ENCODE measurements around the gene NEK2. TPM values are rescaled to one million over a fixed set of nuclear protein-coding genes. Genes with fewer than 3 reads are reported as not detected.
A peak's percentile ranks its signal among the peaks of the same experiment; 100 is the strongest.

The NEK2 gene
- total and polyA plus RNA-seq, 5 donors from 2014 or later = 0.81 to 1.5 (median 1.5) TPM

GRCh38 chr1:211654838-211655787 is 20.3 kb downstream of the NEK2 start:
- H3K36me3 ChIP-seq (ENCODE audit: control insufficient read depth, insufficient read depth, low read length) = no peaks in the 10 kb centered on the region
- no peaks in the 10 kb centered on the region for H3K27me3 ChIP-seq (ENCODE audit: control insufficient read depth, insufficient read depth, low read length)
- peaks cover 10% of the 10 kb centered on the region for H3K27me3 Mint-ChIP-seq
- no peak overlapping the region for H3K27ac ChIP-seq (ENCODE audit: insufficient read depth, low read length, poor library complexity, severe bottlenecking)
- H3K27ac Mint-ChIP-seq = no peak overlapping the region
- peaks cover 0 to 2% (median 0%) of the 10 kb centered on the region in 7 donors for H3K9me3 Mint-ChIP-seq
- H3K36me3 Mint-ChIP-seq = no peaks in the 10 kb centered on the region
- H3K4me3 ChIP-seq (ENCODE audit: low read depth, low read length) = no peak overlapping the region
- DNase-seq (peak; percentile 60 to 81 (median 74)), ATAC-seq (ENCODE audit: low read depth in 2 of 2) (peak; percentile 79 to 82)
- no peaks in the 10 kb centered on the region for H3K9me3 ChIP-seq (ENCODE audit: control insufficient read depth in 2 of 2, low read length in 2 of 2)
- H3K4me3 Mint-ChIP-seq = no peak overlapping the region
- no peaks in the 10 kb centered on the region for H3K4me1 ChIP-seq (ENCODE audit: control insufficient read depth, insufficient read depth, low read length, poor library complexity, severe bottlenecking)
- peaks cover 0 to 5% (median 2%) of the 10 kb centered on the region in 4 donors for H3K4me1 Mint-ChIP-seq

GRCh38 chr1:211653959-211654496 is 21.4 kb downstream of the NEK2 start:
- Histone ChIP-seq H3K36me3 (ENCODE audit: control insufficient read depth, insufficient read depth, low read length) (no peaks in the 10 kb centered on the region), H3K27me3 (ENCODE audit: control insufficient read depth, insufficient read depth, low read length) (no peaks in the 10 kb centered on the region), H3K9me3 (ENCODE audit: control insufficient read depth in 2 of 2, low read length in 2 of 2) (no peaks in the 10 kb centered on the region), H3K4me1 (ENCODE audit: control insufficient read depth, insufficient read depth, low read length, poor library complexity, severe bottlenecking) (no peaks in the 10 kb centered on the region), H3K4me3 (ENCODE audit: low read depth, low read length) (no peak overlapping the region), H3K27ac (ENCODE audit: insufficient read depth, low read length, poor library complexity, severe bottlenecking) (no peak overlapping the region)
- H3K27me3 Mint-ChIP-seq = peaks cover 15% of the 10 kb centered on the region
- peaks cover 0 to 2% (median 0%) of the 10 kb centered on the region in 7 donors for H3K9me3 Mint-ChIP-seq
- no peak for DNase-seq
- no peak overlapping the region for H3K4me3 Mint-ChIP-seq
- H3K36me3 Mint-ChIP-seq = no peaks in the 10 kb centered on the region
- no peak overlapping the region for H3K27ac Mint-ChIP-seq
- no peak for ATAC-seq (ENCODE audit: low read depth in 2 of 2)
- peaks cover 0 to 5% (median 2%) of the 10 kb centered on the region in 4 donors for H3K4me1 Mint-ChIP-seq

GRCh38 chr1:211653293-211653692 is 22.1 kb downstream of the NEK2 start:
- Mint-ChIP-seq H3K4me3 (no peak overlapping the region), H3K36me3 (no peaks in the 10 kb centered on the region), H3K9me3 (peaks cover 0 to 2% (median 0%) of the 10 kb centered on the region in 7 donors), H3K27me3 (peaks cover 15% of the 10 kb centered on the region), H3K27ac (peak overlapping the region in 1 of 3 donors; percentile 62), H3K4me1 (peaks cover 0 to 5% (median 2%) of the 10 kb centered on the region in 4 donors)
- no peaks in the 10 kb centered on the region for H3K4me1 ChIP-seq (ENCODE audit: control insufficient read depth, insufficient read depth, low read length, poor library complexity, severe bottlenecking)
- no peaks in the 10 kb centered on the region for H3K9me3 ChIP-seq (ENCODE audit: control insufficient read depth in 2 of 2, low read length in 2 of 2)
- DNase-seq (no peak), ATAC-seq (ENCODE audit: low read depth in 2 of 2) (no peak)
- H3K36me3 ChIP-seq (ENCODE audit: control insufficient read depth, insufficient read depth, low read length) = no peaks in the 10 kb centered on the region
- H3K27me3 ChIP-seq (ENCODE audit: control insufficient read depth, insufficient read depth, low read length) = no peaks in the 10 kb centered on the region
- no peak overlapping the region for H3K4me3 ChIP-seq (ENCODE audit: low read depth, low read length)
- H3K27ac ChIP-seq (ENCODE audit: insufficient read depth, low read length, poor library complexity, severe bottlenecking) = no peak overlapping the region

- Mint-ChIP-seq H3K9me3 (peaks cover 0 to 2% (median 0%) of the 10 kb centered on the region in 7 donors), H3K4me3 (no peak overlapping the region), H3K27ac (no peak overlapping the region), H3K27me3 (peaks cover 15% of the 10 kb centered on the region), H3K4me1 (peaks cover 0 to 5% (median 2%) of the 10 kb centered on the region in 4 donors), H3K36me3 (no peaks in the 10 kb centered on the region)
- ATAC-seq (ENCODE audit: low read depth in 2 of 2) (no peak), DNase-seq (no peak)
- H3K4me3 ChIP-seq (ENCODE audit: low read depth, low read length) = no peak overlapping the region
- no peaks in the 10 kb centered on the region for H3K9me3 ChIP-seq (ENCODE audit: control insufficient read depth in 2 of 2, low read length in 2 of 2)
- H3K4me1 ChIP-seq (ENCODE audit: control insufficient read depth, insufficient read depth, low read length, poor library complexity, severe bottlenecking) = no peaks in the 10 kb centered on the region
- H3K27ac ChIP-seq (ENCODE audit: insufficient read depth, low read length, poor library complexity, severe bottlenecking) = no peak overlapping the region
- H3K27me3 ChIP-seq (ENCODE audit: control insufficient read depth, insufficient read depth, low read length) = no peaks in the 10 kb centered on the region
- H3K36me3 ChIP-seq (ENCODE audit: control insufficient read depth, insufficient read depth, low read length) = no peaks in the 10 kb centered on the region
Measured at GRCh38 chr1:211652371-211652770, 23.1 kb downstream of the NEK2 start.

GRCh38 chr1:211650904-211651303 is 24.5 kb downstream of the NEK2 start:
- H3K27ac Mint-ChIP-seq = no peak overlapping the region
- H3K27me3 ChIP-seq (ENCODE audit: control insufficient read depth, insufficient read depth, low read length) = no peaks in the 10 kb centered on the region
- no peaks in the 10 kb centered on the region for H3K36me3 ChIP-seq (ENCODE audit: control insufficient read depth, insufficient read depth, low read length)
- no peak overlapping the region for H3K4me3 Mint-ChIP-seq
- ATAC-seq (ENCODE audit: low read depth in 2 of 2) = no peak
- no peaks in the 10 kb centered on the region for H3K9me3 ChIP-seq (ENCODE audit: control insufficient read depth in 2 of 2, low read length in 2 of 2)
- peaks cover 12% of the 10 kb centered on the region for H3K27me3 Mint-ChIP-seq
- DNase-seq = no peak
- peaks cover 0 to 5% (median 2%) of the 10 kb centered on the region in 4 donors for H3K4me1 Mint-ChIP-seq
- no peak overlapping the region for H3K27ac ChIP-seq (ENCODE audit: insufficient read depth, low read length, poor library complexity, severe bottlenecking)
- H3K9me3 Mint-ChIP-seq = peaks cover 0 to 2% (median 0%) of the 10 kb centered on the region in 7 donors
- H3K36me3 Mint-ChIP-seq = no peaks in the 10 kb centered on the region
- no peak overlapping the region for H3K4me3 ChIP-seq (ENCODE audit: low read depth, low read length)
- H3K4me1 ChIP-seq (ENCODE audit: control insufficient read depth, insufficient read depth, low read length, poor library complexity, severe bottlenecking) = no peaks in the 10 kb centered on the region

GRCh38 chr1:211648980-211649934 is 26.2 kb downstream of the NEK2 start:
- Mint-ChIP-seq H3K4me1 (peaks cover 0 to 5% (median 0%) of the 10 kb centered on the region in 4 donors), H3K4me3 (no peak overlapping the region), H3K27ac (no peak overlapping the region), H3K9me3 (peaks cover 0 to 2% (median 0%) of the 10 kb centered on the region in 7 donors), H3K27me3 (peaks cover 10% of the 10 kb centered on the region), H3K36me3 (no peaks in the 10 kb centered on the region)
- Histone ChIP-seq H3K27ac (ENCODE audit: insufficient read depth, low read length, poor library complexity, severe bottlenecking) (no peak overlapping the region), H3K27me3 (ENCODE audit: control insufficient read depth, insufficient read depth, low read length) (no peaks in the 10 kb centered on the region), H3K9me3 (ENCODE audit: control insufficient read depth in 2 of 2, low read length in 2 of 2) (no peaks in the 10 kb centered on the region), H3K36me3 (ENCODE audit: control insufficient read depth, insufficient read depth, low read length) (no peaks in the 10 kb centered on the region), H3K4me3 (ENCODE audit: low read depth, low read length) (no peak overlapping the region), H3K4me1 (ENCODE audit: control insufficient read depth, insufficient read depth, low read length, poor library complexity, severe bottlenecking) (no peaks in the 10 kb centered on the region)
- peak in 1 of 2 donors; percentile 43 for ATAC-seq (ENCODE audit: low read depth in 2 of 2)
- peak in 2 of 3 donors; percentile 6 to 57 for DNase-seq

- H3K4me1 ChIP-seq (ENCODE audit: control insufficient read depth, insufficient read depth, low read length, poor library complexity, severe bottlenecking) = no peaks in the 10 kb centered on the region
- ATAC-seq (ENCODE audit: low read depth in 2 of 2) (no peak), DNase-seq (no peak)
- Mint-ChIP-seq H3K27me3 (peaks cover 6% of the 10 kb centered on the region), H3K9me3 (peaks cover 0 to 2% (median 0%) of the 10 kb centered on the region in 7 donors), H3K4me3 (no peak overlapping the region), H3K27ac (no peak overlapping the region), H3K4me1 (peaks cover 0 to 7% (median 3%) of the 10 kb centered on the region in 4 donors), H3K36me3 (no peaks in the 10 kb centered on the region)
- no peak overlapping the region for H3K27ac ChIP-seq (ENCODE audit: insufficient read depth, low read length, poor library complexity, severe bottlenecking)
- H3K9me3 ChIP-seq (ENCODE audit: control insufficient read depth in 2 of 2, low read length in 2 of 2) = no peaks in the 10 kb centered on the region
- H3K36me3 ChIP-seq (ENCODE audit: control insufficient read depth, insufficient read depth, low read length) = no peaks in the 10 kb centered on the region
- no peaks in the 10 kb centered on the region for H3K27me3 ChIP-seq (ENCODE audit: control insufficient read depth, insufficient read depth, low read length)
- no peak overlapping the region for H3K4me3 ChIP-seq (ENCODE audit: low read depth, low read length)
Measured at GRCh38 chr1:211648336-211648735, 27.1 kb downstream of the NEK2 start.

Data from CD4-positive, CD25-positive, alpha-beta regulatory T cell (primary cell).